HepG2 (cell line): Measurements from ENCODE around the gene AFF4. TPM values are rescaled to one million over a fixed set of nuclear protein-coding genes. Genes with fewer than 3 reads are reported as not detected.

Experiments
- MTA1 ChIP-seq: sonication (generic); formaldehyde crosslinking; IDR thresholded peaks from 2 replicates; pipeline ENCODE4 v1.4.0; 2020; ENCODE audit warnings: missing genetic modification reagents, mild to moderate bottlenecking, borderline replicate concordance
- NCOA5 ChIP-seq: sonication (generic); formaldehyde crosslinking; IDR thresholded peaks from 2 replicates; pipeline ENCODE4 v1.4.0; 2020; ENCODE audit warnings: missing genetic modification reagents
- NFATC3 ChIP-seq: sonication (generic); formaldehyde crosslinking; IDR thresholded peaks from 2 replicates; pipeline ENCODE4 v1.5.1; 2020; ENCODE audit warnings: mild to moderate bottlenecking, missing genetic modification reagents
- ZFP1 ChIP-seq: IDR thresholded peaks from 2 replicates; pipeline ENCODE4 v1.6.1; 2016
- ZFP62 ChIP-seq: sonication (generic); formaldehyde crosslinking; IDR thresholded peaks from 2 replicates; pipeline ENCODE4 v1.4.0; 2020; ENCODE audit warnings: missing genetic modification reagents
- ZNF230 ChIP-seq: sonication (generic); formaldehyde crosslinking; IDR thresholded peaks from 2 replicates; pipeline ENCODE4 v1.4.0; 2020; ENCODE audit warnings: mild to moderate bottlenecking, missing genetic modification reagents
- ZNF546 ChIP-seq: sonication (generic); formaldehyde crosslinking; conservative IDR thresholded peaks from 2 replicates; pipeline ENCODE4 v1.8.1; 2023; ENCODE audit warnings: mild to moderate bottlenecking, missing genetic modification reagents
- ZNF547 ChIP-seq: sonication (generic); formaldehyde crosslinking; IDR thresholded peaks from 2 replicates; pipeline ENCODE4 v1.5.1; 2020; ENCODE audit warnings: mild to moderate bottlenecking, missing genetic modification reagents
- ZNF7 ChIP-seq: IDR thresholded peaks from 2 replicates; pipeline ENCODE4 v1.6.1; 2016; ENCODE audit warnings: missing biosample characterization, missing genetic modification reagents
- ZNF780A ChIP-seq: sonication (generic); formaldehyde crosslinking; IDR thresholded peaks from 2 replicates; pipeline ENCODE4 v1.8.0; 2022; ENCODE audit warnings: mild to moderate bottlenecking, missing genetic modification reagents, moderate library complexity
- polyA plus RNA-seq, 8 experiments: library from polyadenylated mRNA; depleted of rRNA in 3 of 8; stranded (reverse) in 7 of 8; unstranded in 1 of 8; fragments of >200 nt; fragmentation: Illumina TruSeq in 4 of 8; extraction: Trizol in 4 of 8; gene quantifications; 2 replicates each; pipeline versions ENCODE4 v1.2.1 to v1.2.3, GENCODE V29; 2011 to 2016; ENCODE audit warnings: low read depth in 4 of 8, missing spikeins in 1 of 8, mixed read lengths in 1 of 8; ENCODE audit not compliant: insufficient read depth in 1 of 8
- total RNA-seq, 5 experiments: library from RNA; depleted of rRNA; stranded (reverse); fragments of >200 nt; fragmentation: Illumina TruSeq; extraction: Trizol; gene quantifications; 2 replicates each; pipeline ENCODE4 v1.2.3, GENCODE V29; 2016; ENCODE audit warnings: low read depth in 1 of 5
- TF ChIP-seq, protein P1 (sequence below): sonication (generic); formaldehyde crosslinking; IDR thresholded peaks from 2 replicates; pipeline ENCODE4 v1.9.0; 2021; ENCODE audit warnings: mild to moderate bottlenecking, missing genetic modification reagents
- TF ChIP-seq, protein P2 (sequence below): sonication (generic); formaldehyde crosslinking; IDR thresholded peaks from 2 replicates; pipeline ENCODE4 v1.5.1; 2020; ENCODE audit warnings: missing genetic modification reagents, mild to moderate bottlenecking, borderline replicate concordance
- TF ChIP-seq, protein P3 (sequence below): sonication (generic); formaldehyde crosslinking; IDR thresholded peaks from 2 replicates; pipeline ENCODE4 v1.5.0; 2020; ENCODE audit warnings: missing genetic modification reagents
- TF ChIP-seq, protein P4 (sequence below): sonication (generic); formaldehyde crosslinking; IDR thresholded peaks from 2 replicates; pipeline ENCODE4 v1.8.1; 2022; ENCODE audit warnings: low read depth, mild to moderate bottlenecking, missing genetic modification reagents

Gene AFF4
- total and polyA plus RNA-seq, 2 of the 13 experiments (the other 11 are each of a cell fraction or from before 2014, with no cell fraction given), result 22.1 to 25.5 TPM

DNA sequence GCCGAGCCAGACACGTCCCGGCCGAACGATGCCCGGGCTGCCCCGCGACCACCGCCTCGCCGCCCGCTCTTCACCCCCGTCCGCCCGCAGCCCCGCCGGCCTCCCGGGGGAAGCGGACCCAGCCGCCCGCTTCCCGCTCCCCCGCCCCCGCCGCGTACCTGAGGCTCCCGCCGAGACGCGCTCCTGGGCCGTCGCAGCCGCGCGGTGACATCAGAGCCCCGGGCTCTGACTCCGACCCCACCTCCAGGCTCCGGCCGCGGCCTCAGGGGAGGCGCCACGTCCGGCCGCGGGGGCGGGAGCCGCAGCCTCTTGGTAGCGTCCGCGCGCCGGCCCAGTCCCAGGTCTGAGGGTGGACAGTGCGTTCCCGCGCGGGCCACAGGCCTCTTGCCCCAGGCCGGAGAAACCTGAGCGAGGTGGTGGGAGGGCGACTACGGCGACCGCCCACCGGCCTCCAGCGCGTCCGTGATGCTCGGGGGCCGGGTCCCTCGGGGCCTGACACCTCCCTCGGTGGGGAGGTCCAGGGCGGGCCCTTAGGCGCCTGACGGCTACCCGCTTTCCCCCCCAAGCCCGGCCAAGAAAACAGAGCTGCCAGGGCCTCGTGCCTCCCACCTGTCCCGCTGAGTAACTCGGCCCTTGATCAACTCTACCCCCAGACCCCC lies 132.9 kb downstream of the AFF4 start, which contains the start of gene SHROOM1 (continued):
- TF ChIP-seq, protein P1, sequence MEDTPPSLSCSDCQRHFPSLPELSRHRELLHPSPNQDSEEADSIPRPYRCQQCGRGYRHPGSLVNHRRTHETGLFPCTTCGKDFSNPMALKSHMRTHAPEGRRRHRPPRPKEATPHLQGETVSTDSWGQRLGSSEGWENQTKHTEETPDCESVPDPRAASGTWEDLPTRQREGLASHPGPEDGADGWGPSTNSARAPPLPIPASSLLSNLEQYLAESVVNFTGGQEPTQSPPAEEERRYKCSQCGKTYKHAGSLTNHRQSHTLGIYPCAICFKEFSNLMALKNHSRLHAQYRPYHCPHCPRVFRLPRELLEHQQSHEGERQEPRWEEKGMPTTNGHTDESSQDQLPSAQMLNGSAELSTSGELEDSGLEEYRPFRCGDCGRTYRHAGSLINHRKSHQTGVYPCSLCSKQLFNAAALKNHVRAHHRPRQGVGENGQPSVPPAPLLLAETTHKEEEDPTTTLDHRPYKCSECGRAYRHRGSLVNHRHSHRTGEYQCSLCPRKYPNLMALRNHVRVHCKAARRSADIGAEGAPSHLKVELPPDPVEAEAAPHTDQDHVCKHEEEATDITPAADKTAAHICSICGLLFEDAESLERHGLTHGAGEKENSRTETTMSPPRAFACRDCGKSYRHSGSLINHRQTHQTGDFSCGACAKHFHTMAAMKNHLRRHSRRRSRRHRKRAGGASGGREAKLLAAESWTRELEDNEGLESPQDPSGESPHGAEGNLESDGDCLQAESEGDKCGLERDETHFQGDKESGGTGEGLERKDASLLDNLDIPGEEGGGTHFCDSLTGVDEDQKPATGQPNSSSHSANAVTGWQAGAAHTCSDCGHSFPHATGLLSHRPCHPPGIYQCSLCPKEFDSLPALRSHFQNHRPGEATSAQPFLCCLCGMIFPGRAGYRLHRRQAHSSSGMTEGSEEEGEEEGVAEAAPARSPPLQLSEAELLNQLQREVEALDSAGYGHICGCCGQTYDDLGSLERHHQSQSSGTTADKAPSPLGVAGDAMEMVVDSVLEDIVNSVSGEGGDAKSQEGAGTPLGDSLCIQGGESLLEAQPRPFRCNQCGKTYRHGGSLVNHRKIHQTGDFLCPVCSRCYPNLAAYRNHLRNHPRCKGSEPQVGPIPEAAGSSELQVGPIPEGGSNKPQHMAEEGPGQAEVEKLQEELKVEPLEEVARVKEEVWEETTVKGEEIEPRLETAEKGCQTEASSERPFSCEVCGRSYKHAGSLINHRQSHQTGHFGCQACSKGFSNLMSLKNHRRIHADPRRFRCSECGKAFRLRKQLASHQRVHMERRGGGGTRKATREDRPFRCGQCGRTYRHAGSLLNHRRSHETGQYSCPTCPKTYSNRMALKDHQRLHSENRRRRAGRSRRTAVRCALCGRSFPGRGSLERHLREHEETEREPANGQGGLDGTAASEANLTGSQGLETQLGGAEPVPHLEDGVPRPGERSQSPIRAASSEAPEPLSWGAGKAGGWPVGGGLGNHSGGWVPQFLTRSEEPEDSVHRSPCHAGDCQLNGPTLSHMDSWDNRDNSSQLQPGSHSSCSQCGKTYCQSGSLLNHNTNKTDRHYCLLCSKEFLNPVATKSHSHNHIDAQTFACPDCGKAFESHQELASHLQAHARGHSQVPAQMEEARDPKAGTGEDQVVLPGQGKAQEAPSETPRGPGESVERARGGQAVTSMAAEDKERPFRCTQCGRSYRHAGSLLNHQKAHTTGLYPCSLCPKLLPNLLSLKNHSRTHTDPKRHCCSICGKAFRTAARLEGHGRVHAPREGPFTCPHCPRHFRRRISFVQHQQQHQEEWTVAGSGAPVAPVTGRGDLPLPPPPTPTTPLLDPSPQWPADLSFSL (CRISPR knock-in tag), result no peak
- TF ChIP-seq ZFP62 (CRISPR knock-in tag) (no peak), ZFP1 (CRISPR knock-in tag) (no peak), ZNF547 (CRISPR knock-in tag) (0 out of 2 replicates have a peak, but pooled peaks have one; percentile 25), NCOA5 (CRISPR knock-in tag) (no peak), ZNF7 (CRISPR knock-in tag) (no peak; the same call in 1 of the 2 replicates), MTA1 (CRISPR knock-in tag) (no peak; the same call in 1 of the 2 replicates), ZNF780A (peak; percentile 25; the same call in 1 of the 2 replicates), ZNF230 (no peak), ZNF546 (CRISPR knock-in tag) (peak; percentile 58; the same call in 1 of the 2 replicates), NFATC3 (CRISPR knock-in tag) (no peak)
- TF ChIP-seq, protein P2, sequence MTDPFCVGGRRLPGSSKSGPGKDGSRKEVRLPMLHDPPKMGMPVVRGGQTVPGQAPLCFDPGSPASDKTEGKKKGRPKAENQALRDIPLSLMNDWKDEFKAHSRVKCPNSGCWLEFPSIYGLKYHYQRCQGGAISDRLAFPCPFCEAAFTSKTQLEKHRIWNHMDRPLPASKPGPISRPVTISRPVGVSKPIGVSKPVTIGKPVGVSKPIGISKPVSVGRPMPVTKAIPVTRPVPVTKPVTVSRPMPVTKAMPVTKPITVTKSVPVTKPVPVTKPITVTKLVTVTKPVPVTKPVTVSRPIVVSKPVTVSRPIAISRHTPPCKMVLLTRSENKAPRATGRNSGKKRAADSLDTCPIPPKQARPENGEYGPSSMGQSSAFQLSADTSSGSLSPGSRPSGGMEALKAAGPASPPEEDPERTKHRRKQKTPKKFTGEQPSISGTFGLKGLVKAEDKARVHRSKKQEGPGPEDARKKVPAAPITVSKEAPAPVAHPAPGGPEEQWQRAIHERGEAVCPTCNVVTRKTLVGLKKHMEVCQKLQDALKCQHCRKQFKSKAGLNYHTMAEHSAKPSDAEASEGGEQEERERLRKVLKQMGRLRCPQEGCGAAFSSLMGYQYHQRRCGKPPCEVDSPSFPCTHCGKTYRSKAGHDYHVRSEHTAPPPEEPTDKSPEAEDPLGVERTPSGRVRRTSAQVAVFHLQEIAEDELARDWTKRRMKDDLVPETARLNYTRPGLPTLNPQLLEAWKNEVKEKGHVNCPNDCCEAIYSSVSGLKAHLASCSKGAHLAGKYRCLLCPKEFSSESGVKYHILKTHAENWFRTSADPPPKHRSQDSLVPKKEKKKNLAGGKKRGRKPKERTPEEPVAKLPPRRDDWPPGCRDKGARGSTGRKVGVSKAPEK (CRISPR knock-in tag), result no peak
- TF ChIP-seq, protein P3, sequence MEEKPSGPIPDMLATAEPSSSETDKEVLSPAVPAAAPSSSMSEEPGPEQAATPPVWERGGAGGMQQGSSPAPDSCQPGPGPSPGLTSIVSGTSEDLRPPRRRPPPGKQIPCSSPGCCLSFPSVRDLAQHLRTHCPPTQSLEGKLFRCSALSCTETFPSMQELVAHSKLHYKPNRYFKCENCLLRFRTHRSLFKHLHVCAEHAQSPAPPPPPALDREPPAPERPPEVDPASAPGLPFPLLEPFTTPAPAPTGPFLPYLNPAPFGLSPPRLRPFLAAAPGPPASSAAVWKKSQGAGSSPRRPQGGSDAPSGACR, result peak; percentile 77; the same call in 1 of the 2 replicates
- TF ChIP-seq, protein P4, sequence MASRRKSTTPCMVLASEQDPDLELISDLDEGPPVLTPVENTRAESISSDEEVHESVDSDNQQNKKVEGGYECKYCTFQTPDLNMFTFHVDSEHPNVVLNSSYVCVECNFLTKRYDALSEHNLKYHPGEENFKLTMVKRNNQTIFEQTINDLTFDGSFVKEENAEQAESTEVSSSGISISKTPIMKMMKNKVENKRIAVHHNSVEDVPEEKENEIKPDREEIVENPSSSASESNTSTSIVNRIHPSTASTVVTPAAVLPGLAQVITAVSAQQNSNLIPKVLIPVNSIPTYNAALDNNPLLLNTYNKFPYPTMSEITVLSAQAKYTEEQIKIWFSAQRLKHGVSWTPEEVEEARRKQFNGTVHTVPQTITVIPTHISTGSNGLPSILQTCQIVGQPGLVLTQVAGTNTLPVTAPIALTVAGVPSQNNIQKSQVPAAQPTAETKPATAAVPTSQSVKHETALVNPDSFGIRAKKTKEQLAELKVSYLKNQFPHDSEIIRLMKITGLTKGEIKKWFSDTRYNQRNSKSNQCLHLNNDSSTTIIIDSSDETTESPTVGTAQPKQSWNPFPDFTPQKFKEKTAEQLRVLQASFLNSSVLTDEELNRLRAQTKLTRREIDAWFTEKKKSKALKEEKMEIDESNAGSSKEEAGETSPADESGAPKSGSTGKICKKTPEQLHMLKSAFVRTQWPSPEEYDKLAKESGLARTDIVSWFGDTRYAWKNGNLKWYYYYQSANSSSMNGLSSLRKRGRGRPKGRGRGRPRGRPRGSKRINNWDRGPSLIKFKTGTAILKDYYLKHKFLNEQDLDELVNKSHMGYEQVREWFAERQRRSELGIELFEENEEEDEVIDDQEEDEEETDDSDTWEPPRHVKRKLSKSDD (CRISPR knock-in tag), result peak; percentile 60; the same call in 1 of the 2 replicates
